Ovary (tissue), 3 donors: ENCODE measurements around the gene PGAP6.

Source experiments
- EP300 ChIP-seq: sonication (generic); formaldehyde crosslinking; IDR thresholded peaks from one replicate; pipeline ENCODE4 v1.6.1; 2017; ENCODE audit warnings: antibody characterized with exemption
- POLR2A ChIP-seq: fragments of 450-650 bp; IDR thresholded peaks from one replicate; pipeline ENCODE4 v1.6.1; 2017; ENCODE audit warnings: antibody characterized with exemption, mild to moderate bottlenecking, moderate library complexity
- TF ChIP-seq, protein P1 (sequence below), 3 donors: fragments of 450-650 bp in 2 of 3; fragments of 200-600 bp in 1 of 3; IDR thresholded peaks; one replicate each; pipeline versions ENCODE4 v1.5.1 to v1.8.0; 2016 to 2022; ENCODE audit warnings: antibody characterized with exemption in 3 of 3, mild to moderate bottlenecking in 1 of 3
- donor health status: DM: no; HTN: no; CAD: no.

GRCh38 chr16:399340-400019, 17.7 kb upstream of the PGAP6 start:
- TF ChIP-seq, protein P1, sequence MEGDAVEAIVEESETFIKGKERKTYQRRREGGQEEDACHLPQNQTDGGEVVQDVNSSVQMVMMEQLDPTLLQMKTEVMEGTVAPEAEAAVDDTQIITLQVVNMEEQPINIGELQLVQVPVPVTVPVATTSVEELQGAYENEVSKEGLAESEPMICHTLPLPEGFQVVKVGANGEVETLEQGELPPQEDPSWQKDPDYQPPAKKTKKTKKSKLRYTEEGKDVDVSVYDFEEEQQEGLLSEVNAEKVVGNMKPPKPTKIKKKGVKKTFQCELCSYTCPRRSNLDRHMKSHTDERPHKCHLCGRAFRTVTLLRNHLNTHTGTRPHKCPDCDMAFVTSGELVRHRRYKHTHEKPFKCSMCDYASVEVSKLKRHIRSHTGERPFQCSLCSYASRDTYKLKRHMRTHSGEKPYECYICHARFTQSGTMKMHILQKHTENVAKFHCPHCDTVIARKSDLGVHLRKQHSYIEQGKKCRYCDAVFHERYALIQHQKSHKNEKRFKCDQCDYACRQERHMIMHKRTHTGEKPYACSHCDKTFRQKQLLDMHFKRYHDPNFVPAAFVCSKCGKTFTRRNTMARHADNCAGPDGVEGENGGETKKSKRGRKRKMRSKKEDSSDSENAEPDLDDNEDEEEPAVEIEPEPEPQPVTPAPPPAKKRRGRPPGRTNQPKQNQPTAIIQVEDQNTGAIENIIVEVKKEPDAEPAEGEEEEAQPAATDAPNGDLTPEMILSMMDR (IDR thresholded peaks at IDR 0.05) = no peak
- no peak for TF ChIP-seq POLR2A
- TF ChIP-seq EP300 = no peak
